H1 (cell line): ENCODE results near the gene CACNA2D1. TPM values are rescaled to one million over a fixed set of nuclear protein-coding genes. Genes with fewer than 3 reads are reported as not detected.

Experiments
- CTCF ChIA-PET: fragments of 300-600 bp; sonication (Branson Sonifier 250); formaldehyde crosslinking; loops from one replicate; lab custom pipeline; 2021; ENCODE audit not compliant: partially characterized antibody; lab: Charles Lee
- POLR2A ChIA-PET: fragments of 300-600 bp; sonication (Branson Sonifier 250); formaldehyde crosslinking; loops from one replicate; lab custom pipeline; 2021; ENCODE audit warnings: inconsistent platforms; ENCODE audit not compliant: partially characterized antibody; lab: Charles Lee
- DNase-seq, 2 experiments: peaks; one replicate each; pipeline versions ENCODE4 v3.0.0 to v3.0.0-alpha.2; 2010 to 2022; ENCODE audit warnings: low spot score in 2 of 2, low read depth in 1 of 2, mixed read lengths in 1 of 2
- FAIRE-seq: peaks from 2 replicates; lab custom pipeline; 2011; peaks lifted over from hg19 to GRCh38; lab: Jason Lieb, UNC
- H2AFZ ChIP-seq: 2 replicates; pipeline ENCODE4 v1.8.1; 2012; ENCODE audit warnings: low read length, inconsistent platforms
- H2AK5ac ChIP-seq: 2 replicates; pipeline ENCODE4 v1.6.1; 2013; ENCODE audit warnings: low read depth, low read length
- H2BK120ac ChIP-seq: replicated peaks from 2 replicates; pipeline ENCODE3; 2013; ENCODE audit warnings: low read depth, low read length, inconsistent platforms
- H2BK12ac ChIP-seq: 2 replicates; pipeline ENCODE4 v1.6.1; 2013; ENCODE audit warnings: low read depth, low read length
- H2BK15ac ChIP-seq: 2 replicates; pipeline ENCODE4 v1.6.1; 2013; ENCODE audit warnings: low read length
- H2BK20ac ChIP-seq: 2 replicates; pipeline ENCODE4 v1.6.1; 2013; ENCODE audit warnings: low read length
- H2BK5ac ChIP-seq: 2 replicates; pipeline ENCODE4 v1.6.1; 2013; ENCODE audit warnings: low read depth, low read length
- H3K14ac ChIP-seq: 2 replicates; pipeline ENCODE4 v1.6.1; 2013; ENCODE audit warnings: inconsistent platforms; ENCODE audit not compliant: insufficient read length
- H3K18ac ChIP-seq: 2 replicates; pipeline ENCODE4 v1.6.1; 2013; ENCODE audit warnings: low read length; ENCODE audit errors: extremely low read depth
- H3K23ac ChIP-seq: 2 replicates; pipeline ENCODE4 v1.6.1; 2013; ENCODE audit warnings: inconsistent platforms; ENCODE audit not compliant: insufficient read length
- H3K23me2 ChIP-seq: 2 replicates; pipeline ENCODE4 v1.6.1; 2013; ENCODE audit warnings: low read depth, low read length
- H3K27ac ChIP-seq: 2 replicates; pipeline ENCODE4 v1.6.1; 2011; ENCODE audit warnings: low read depth, low read length, inconsistent platforms
- H3K27me3 ChIP-seq, 4 experiments: replicated peaks in 1 of 4; 1 replicate in 1 of 4; 2 replicates in 3 of 4; pipeline versions ENCODE4 v1.6.1 to v1.8.1; 2011 to 2013; ENCODE audit warnings: low read length in 3 of 4, mild to moderate bottlenecking in 3 of 4, inconsistent platforms in 2 of 4, mixed read lengths in 2 of 4, moderate library complexity in 1 of 4; ENCODE audit not compliant: control insufficient read depth in 3 of 4, insufficient read depth in 3 of 4; ENCODE audit errors: extremely low read depth in 1 of 4
- H3K36me3 ChIP-seq, 4 experiments: 2 replicates each; pipeline versions ENCODE4 v1.6.1 to v1.8.1; 2011 to 2013; ENCODE audit warnings: mild to moderate bottlenecking in 4 of 4, low read length in 3 of 4, moderate library complexity in 2 of 4, control low read depth in 1 of 4, inconsistent platforms in 1 of 4; ENCODE audit not compliant: insufficient read depth in 4 of 4, control insufficient read depth in 2 of 4
- H3K4ac ChIP-seq: replicated peaks from 2 replicates; pipeline ENCODE3; 2013; ENCODE audit warnings: low read length, low read depth, mixed read lengths, inconsistent platforms; ENCODE audit not compliant: insufficient read length
- H3K4me1 ChIP-seq, 4 experiments: replicated peaks in 1 of 4; 1 replicate in 1 of 4; 2 replicates in 3 of 4; pipeline versions ENCODE4 v1.6.1 to v1.8.1; 2011 to 2013; ENCODE audit warnings: low read length in 3 of 4, inconsistent platforms in 2 of 4, mixed read lengths in 1 of 4; ENCODE audit not compliant: insufficient read depth in 4 of 4, control insufficient read depth in 3 of 4
- H3K4me2 ChIP-seq, 2 experiments: 2 replicates each; pipeline versions ENCODE4 v1.6.1 to v1.8.1; 2011 to 2013; ENCODE audit warnings: low read depth in 2 of 2, low read length in 2 of 2, control low read depth in 1 of 2, inconsistent platforms in 1 of 2, mild to moderate bottlenecking in 1 of 2; ENCODE audit not compliant: insufficient read depth in 1 of 2
- H3K4me3 ChIP-seq, 4 experiments: fragments of 200-600, 300-600 bp in 1 of 4; sonication (generic), shearing (Covaris generic), sonication (Bioruptor Twin) in 1 of 4; 2 replicates each; pipeline versions ENCODE4 v1.5.1 to v1.8.1; 2011 to 2016; ENCODE audit warnings: low read length in 4 of 4, low read depth in 3 of 4, control low read depth in 2 of 4, inconsistent platforms in 2 of 4, mild to moderate bottlenecking in 2 of 4, mixed read lengths in 1 of 4, moderate library complexity in 1 of 4; ENCODE audit not compliant: insufficient read depth in 2 of 4; ENCODE audit errors: extremely low read depth in 1 of 4
- H3K56ac ChIP-seq: replicated peaks from 2 replicates; pipeline ENCODE3; 2013; ENCODE audit warnings: low read depth, mild to moderate bottlenecking, mixed read lengths, low read length, inconsistent platforms; ENCODE audit not compliant: insufficient read length
- H3K79me1 ChIP-seq: 2 replicates; pipeline ENCODE4 v1.6.1; 2013; ENCODE audit warnings: low read depth, low read length, control low read depth
- H3K79me2 ChIP-seq, 2 experiments: 2 replicates each; pipeline versions ENCODE4 v1.6.1 to v1.8.1; 2012 to 2013; ENCODE audit warnings: low read length in 2 of 2, mild to moderate bottlenecking in 2 of 2, inconsistent platforms in 1 of 2; ENCODE audit not compliant: insufficient read depth in 2 of 2, control insufficient read depth in 1 of 2
- H3K9ac ChIP-seq, 4 experiments: replicated peaks in 1 of 4; 1 replicate in 1 of 4; 2 replicates in 3 of 4; pipeline versions ENCODE4 v1.6.1 to v1.8.1; 2011 to 2013; ENCODE audit warnings: low read depth in 3 of 4, low read length in 3 of 4, control low read depth in 2 of 4, mild to moderate bottlenecking in 2 of 4, moderate library complexity in 2 of 4, inconsistent platforms in 1 of 4; ENCODE audit errors: extremely low read depth in 1 of 4
- H3K9me3 ChIP-seq, 2 experiments: 2 replicates each; pipeline versions ENCODE4 v1.6.1 to v1.8.1; 2012 to 2013; ENCODE audit warnings: mild to moderate bottlenecking in 2 of 2, moderate library complexity in 2 of 2, control low read depth in 1 of 2, inconsistent platforms in 1 of 2, low read depth in 1 of 2, low read length in 1 of 2, mixed read lengths in 1 of 2; ENCODE audit not compliant: insufficient read depth in 2 of 2
- H4K20me1 ChIP-seq, 2 experiments: replicated peaks in 1 of 2; 2 replicates each; pipeline versions ENCODE3 to v1.8.1; 2011 to 2013; ENCODE audit warnings: inconsistent platforms in 2 of 2, low read length in 2 of 2, mild to moderate bottlenecking in 1 of 2; ENCODE audit not compliant: insufficient read depth in 2 of 2, control insufficient read depth in 1 of 2
- H4K5ac ChIP-seq: 2 replicates; pipeline ENCODE4 v1.6.1; 2013; ENCODE audit warnings: low read length, low read depth, mixed read lengths, inconsistent platforms; ENCODE audit not compliant: insufficient read length
- H4K8ac ChIP-seq: 2 replicates; pipeline ENCODE4 v1.8.0; 2013; ENCODE audit warnings: mild to moderate bottlenecking, moderate library complexity, low read length, inconsistent platforms; ENCODE audit not compliant: insufficient read depth; ENCODE audit errors: extremely low read depth
- H4K91ac ChIP-seq: replicated peaks from 2 replicates; pipeline ENCODE3; 2013; ENCODE audit warnings: low read length, mixed read lengths, inconsistent platforms; ENCODE audit not compliant: insufficient read length
- CREB1 ChIP-seq: IDR thresholded peaks from 2 replicates; pipeline ENCODE4 v1.6.1; 2012; ENCODE audit warnings: inconsistent platforms
- GTF2F1 ChIP-seq: IDR thresholded peaks from 2 replicates; pipeline ENCODE4 v1.6.1; 2012; ENCODE audit warnings: low read depth, low read length, improper control_type of control experiment, borderline replicate concordance
- TAF1 ChIP-seq: IDR thresholded peaks from 2 replicates; pipeline ENCODE4 v1.6.1; 2011; ENCODE audit warnings: mild to moderate bottlenecking, low read depth, low read length
- YY1 ChIP-seq: IDR thresholded peaks from 2 replicates; pipeline ENCODE4 v1.6.1; 2011; ENCODE audit warnings: low read depth, mild to moderate bottlenecking, low read length
- WGBS, 2 experiments: shearing (Covaris generic) in 1 of 2; methylation state at CpG; one replicate each; pipeline versions ENCODE4 v1.1.6 to v1.1.7; 2013 to 2015; ENCODE audit warnings: low lambda C conversion rate in 2 of 2, mixed read lengths in 2 of 2, inconsistent platforms in 1 of 2, low coverage in 1 of 2, missing lambda C conversion rate in 1 of 2; ENCODE audit not compliant: insufficient replicate concordance in 2 of 2, insufficient coverage in 1 of 2, insufficient read length in 1 of 2; ENCODE audit errors: extremely low coverage in 1 of 2, missing lambda C conversion rate in 1 of 2; 5-methylcytosine and 5-hydroxymethylcytosine counted together
- polyA plus RNA-seq, 7 experiments: library from polyadenylated mRNA; depleted of rRNA in 3 of 7; stranded (reverse) in 5 of 7; unstranded in 2 of 7; fragments of >200 nt in 5 of 7; fragments of 200-250 nt in 2 of 7; gene quantifications; 1 replicate in 5 of 7; 2 replicates in 1 of 7; 4 replicates in 1 of 7; pipeline versions ENCODE4 v1.2.1 to v1.2.3, GENCODE V29; 2011 to 2013; ENCODE audit warnings: missing spikeins in 2 of 7, mixed read lengths in 2 of 7
- total RNA-seq: library from RNA; stranded (reverse); fragmentation: NEBNext Ultra II Directional; extraction: Animal tissue kit (Norgen Biotek cat#: 25700); gene quantifications from 2 replicates; pipeline ENCODE4 v1.2.1, GENCODE V29; 2021

CACNA2D1 gene
- total and polyA plus RNA-seq, 2 of the 8 experiments (the other 6 are each of a cell fraction or from before 2014, with no cell fraction given), result 4.3 to 27.3 TPM

DNA sequence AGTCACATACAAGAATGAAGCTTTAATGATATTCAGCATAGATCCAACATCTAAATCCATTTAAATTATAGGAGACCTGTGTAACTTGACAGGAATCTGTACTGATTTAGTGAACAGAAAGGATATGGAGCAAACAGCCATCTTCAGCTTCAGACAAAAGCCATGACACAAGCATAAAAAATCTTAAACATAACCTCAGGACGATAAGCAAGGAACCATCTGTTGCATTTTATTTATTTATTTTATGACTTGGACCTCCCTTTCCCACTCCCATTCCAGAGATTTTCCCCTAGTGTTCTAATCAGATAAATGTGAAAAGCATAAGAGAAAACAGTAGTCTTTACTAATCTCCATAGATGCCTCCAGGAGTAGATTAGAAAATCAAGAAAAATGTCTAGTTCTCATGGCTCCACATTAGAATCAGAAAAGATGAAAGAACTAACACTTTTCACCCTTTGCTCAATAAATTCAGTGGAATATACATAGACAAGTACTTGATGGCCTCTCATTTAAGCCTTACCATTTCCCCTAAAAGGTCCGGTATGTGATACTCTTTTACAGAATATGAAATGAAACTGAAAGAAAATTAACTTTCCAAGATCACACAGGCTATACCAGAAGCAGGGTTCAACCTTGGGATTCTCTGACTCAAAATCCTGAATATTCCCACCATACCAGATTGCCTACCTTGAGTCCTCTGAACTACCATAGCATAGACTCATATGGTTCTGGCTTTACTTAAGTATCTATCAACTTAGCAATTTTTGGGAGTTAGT is 15.2 kb downstream of the CACNA2D1 start:
- Histone ChIP-seq H2AK5ac (no peak overlapping the region), H4K20me1 (no peaks in the 10 kb centered on the region), H3K4me2 (no peak overlapping the region), H2BK20ac (no peak overlapping the region), H3K56ac (peak overlapping the region; percentile 35), H4K5ac (no peak overlapping the region), H3K23ac (no peak overlapping the region), H3K27me3 (no peaks in the 10 kb centered on the region), H3K4me3 (no peak overlapping the region), H3K18ac (no peak overlapping the region), H3K14ac (no peak overlapping the region), H3K27ac (no peak overlapping the region), H3K79me1 (no peaks in the 10 kb centered on the region; the same call in 1 of the 2 replicates), H2BK120ac (no peak overlapping the region), H2AFZ (no peak overlapping the region), H3K36me3 (no peaks in the 10 kb centered on the region), H4K8ac (no peak overlapping the region), H2BK5ac (no peak overlapping the region), H3K4me1 (no peaks in the 10 kb centered on the region; a peak in 1 of 7 replicates), H3K79me2 (peaks cover 0 to 46% of the 10 kb centered on the region in 2 experiments; a peak in 3 of 4 replicates), H3K9ac (no peak overlapping the region), H3K23me2 (no peaks in the 10 kb centered on the region), H4K91ac (no peak overlapping the region), H2BK15ac (no peak overlapping the region), H2BK12ac (no peak overlapping the region), H3K9me3 (no peaks in the 10 kb centered on the region), H3K4ac (no peak overlapping the region)
- CTCF ChIA-PET, result no interaction called here
- DNase-seq, result no peak
- TF ChIP-seq GTF2F1 (no peak), TAF1 (no peak), YY1 (no peak), CREB1 (no peak)
- WGBS, 2 experiments, result 90% methylated on average over 2 of the region's 2 CpGs; no CpG with 5 or more reads in 1 of the 2 experiments
- POLR2A ChIA-PET, result no interaction called here
- no peak for FAIRE-seq
